H9 (cell line): ENCODE data around the gene YAP1. TPM values are rescaled to one million over a fixed set of nuclear protein-coding genes. Genes with fewer than 3 reads are reported as not detected.

Experiments
- DNase-seq: peaks from one replicate; pipeline ENCODE4 v3.0.0-alpha.2; 2017
- H2AFZ ChIP-seq: one replicate; pipeline ENCODE4 v1.6.1; 2013; ENCODE audit warnings: mild to moderate bottlenecking, low read length, control low read depth, moderate library complexity
- H2AK5ac ChIP-seq: 2 replicates; pipeline ENCODE4 v1.6.1; 2013; ENCODE audit warnings: low read length, control low read depth, mixed read lengths; ENCODE audit not compliant: insufficient read length
- H2BK120ac ChIP-seq: one replicate; pipeline ENCODE4 v1.6.1; 2013; ENCODE audit warnings: low read depth, mild to moderate bottlenecking, low read length, control low read depth, inconsistent platforms; ENCODE audit not compliant: poor library complexity, severe bottlenecking
- H2BK12ac ChIP-seq: 2 replicates; pipeline ENCODE4 v1.6.1; 2013; ENCODE audit warnings: low read length, control low read depth, mixed read lengths, low read depth; ENCODE audit not compliant: insufficient read length
- H2BK15ac ChIP-seq: 2 replicates; pipeline ENCODE4 v1.6.1; 2013; ENCODE audit warnings: low read depth, low read length, control low read depth
- H2BK20ac ChIP-seq: one replicate; pipeline ENCODE4 v1.6.1; 2013; ENCODE audit warnings: low read depth, mild to moderate bottlenecking, low read length, control low read depth, inconsistent platforms; ENCODE audit not compliant: poor library complexity, severe bottlenecking
- H2BK5ac ChIP-seq: 2 replicates; pipeline ENCODE4 v1.6.1; 2013; ENCODE audit warnings: low read length, control low read depth, mixed read lengths; ENCODE audit not compliant: insufficient read length
- H3K14ac ChIP-seq: 2 replicates; pipeline ENCODE4 v1.6.1; 2013; ENCODE audit warnings: low read length, control low read depth; ENCODE audit not compliant: insufficient read depth
- H3K18ac ChIP-seq: 2 replicates; pipeline ENCODE4 v1.6.1; 2013; ENCODE audit warnings: low read depth, mild to moderate bottlenecking, mixed read lengths, low read length, control low read depth; ENCODE audit not compliant: insufficient read length
- H3K23ac ChIP-seq: 2 replicates; pipeline ENCODE4 v1.6.1; 2013; ENCODE audit warnings: low read length, control low read depth, mixed read lengths, low read depth; ENCODE audit not compliant: insufficient read length
- H3K23me2 ChIP-seq: 2 replicates; pipeline ENCODE4 v1.6.1; 2013; ENCODE audit warnings: low read depth, mild to moderate bottlenecking, mixed read lengths, low read length, control low read depth; ENCODE audit not compliant: insufficient read length, poor library complexity, severe bottlenecking
- H3K27ac ChIP-seq: 2 replicates; pipeline ENCODE4 v1.5.1; 2013; ENCODE audit warnings: low read length, control low read depth, mixed read lengths, low read depth; ENCODE audit not compliant: insufficient read length
- H3K27me3 ChIP-seq: 2 replicates; pipeline ENCODE4 v1.6.1; 2013; ENCODE audit warnings: low read length, control low read depth, inconsistent platforms; ENCODE audit not compliant: insufficient read depth
- H3K4ac ChIP-seq: 2 replicates; pipeline ENCODE4 v1.6.1; 2013; ENCODE audit warnings: low read depth, mild to moderate bottlenecking, control low read depth, inconsistent platforms, low read length, moderate library complexity
- H3K4me1 ChIP-seq: 2 replicates; pipeline ENCODE4 v1.6.1; 2013; ENCODE audit warnings: low read length, control low read depth, inconsistent platforms; ENCODE audit not compliant: insufficient read depth
- H3K4me2 ChIP-seq: 2 replicates; pipeline ENCODE4 v1.6.1; 2013; ENCODE audit warnings: low read length, control low read depth, mixed read lengths; ENCODE audit not compliant: insufficient read length, insufficient read depth
- H3K56ac ChIP-seq: 2 replicates; pipeline ENCODE4 v1.6.1; 2013; ENCODE audit warnings: low read depth, mild to moderate bottlenecking, mixed read lengths, low read length, control low read depth; ENCODE audit not compliant: insufficient read length
- H3K79me1 ChIP-seq: 2 replicates; pipeline ENCODE4 v1.6.1; 2013; ENCODE audit warnings: low read depth, mild to moderate bottlenecking, moderate library complexity, low read length, control low read depth, inconsistent platforms; ENCODE audit not compliant: insufficient read depth, poor library complexity, severe bottlenecking
- H3K79me2 ChIP-seq: 2 replicates; pipeline ENCODE4 v1.6.1; 2013; ENCODE audit warnings: low read length, control low read depth, inconsistent platforms; ENCODE audit not compliant: insufficient read depth
- H3K9ac ChIP-seq: 2 replicates; pipeline ENCODE4 v1.6.1; 2013; ENCODE audit warnings: low read length, control low read depth, mixed read lengths; ENCODE audit not compliant: insufficient read length; ENCODE audit errors: extremely low read depth
- H3K9me3 ChIP-seq: one replicate; pipeline ENCODE4 v1.6.1; 2013; ENCODE audit warnings: low read depth, low read length, inconsistent platforms; ENCODE audit not compliant: control insufficient read depth
- H3T11ph ChIP-seq: one replicate; pipeline ENCODE4 v1.6.1; 2013; ENCODE audit warnings: mild to moderate bottlenecking, low read length, control low read depth, inconsistent platforms
- H4K20me1 ChIP-seq: one replicate; pipeline ENCODE4 v1.6.1; 2013; ENCODE audit not compliant: control insufficient read depth, insufficient read length, insufficient read depth
- H4K5ac ChIP-seq: 2 replicates; pipeline ENCODE4 v1.6.1; 2013; ENCODE audit warnings: low read depth, mild to moderate bottlenecking, mixed read lengths, low read length, control low read depth; ENCODE audit not compliant: insufficient read length
- H4K8ac ChIP-seq: replicated peaks from 2 replicates; pipeline ENCODE4 v1.6.1; 2013; ENCODE audit warnings: low read length, control low read depth, mixed read lengths, low read depth; ENCODE audit not compliant: insufficient read length
- H4K91ac ChIP-seq: 2 replicates; pipeline ENCODE4 v1.6.1; 2013; ENCODE audit warnings: low read depth, mild to moderate bottlenecking, moderate library complexity, mixed read lengths, low read length, control low read depth; ENCODE audit not compliant: insufficient read length
- H3K27ac Mint-ChIP-seq, 3 experiments: 2 replicates in 2 of 3; 3 replicates in 1 of 3; pipeline ENCODE4 v1.8.0; 2020 to 2021; ENCODE audit warnings: mixed read lengths in 3 of 3, mild to moderate bottlenecking in 1 of 3, moderate library complexity in 1 of 3
- H3K27me3 Mint-ChIP-seq: 2 replicates; pipeline ENCODE4 v1.8.0; 2021; ENCODE audit warnings: low read depth, mild to moderate bottlenecking, moderate library complexity, mixed read lengths
- H3K36me3 Mint-ChIP-seq, 3 experiments: 2 replicates in 2 of 3; 3 replicates in 1 of 3; pipeline ENCODE4 v1.8.0; 2020 to 2021; ENCODE audit warnings: low read depth in 3 of 3, mixed read lengths in 3 of 3; ENCODE audit not compliant: insufficient read depth in 1 of 3
- H3K4me1 Mint-ChIP-seq, 2 experiments: 2 replicates each; pipeline ENCODE4 v1.8.0; 2020; ENCODE audit warnings: mixed read lengths in 2 of 2
- H3K4me3 Mint-ChIP-seq, 2 experiments: 2 replicates in 1 of 2; 3 replicates in 1 of 2; pipeline ENCODE4 v1.8.0; 2020 to 2021; ENCODE audit warnings: mild to moderate bottlenecking in 2 of 2, mixed read lengths in 2 of 2, moderate library complexity in 1 of 2
- H3K9me3 Mint-ChIP-seq, 2 experiments: 2 replicates in 1 of 2; 3 replicates in 1 of 2; pipeline ENCODE4 v1.8.0; 2020; ENCODE audit warnings: mild to moderate bottlenecking in 2 of 2, mixed read lengths in 2 of 2, moderate library complexity in 1 of 2
- CTCF ChIP-seq: fragments of 200-600 bp; sonication (generic); conservative IDR thresholded peaks from 3 replicates; pipeline ENCODE4 v1.8.0; 2021; ENCODE audit warnings: antibody characterized with exemption, mild to moderate bottlenecking
- WGBS: extraction: QIAGEN DNeasy Blood & Tissue Kit; methylation state at CpG from one replicate; pipeline ENCODE4 v1.1.7; 2013; ENCODE audit warnings: missing lambda C conversion rate, low lambda C conversion rate, mixed read lengths; ENCODE audit not compliant: insufficient read length; ENCODE audit errors: extremely low coverage; 5-methylcytosine and 5-hydroxymethylcytosine counted together
- total RNA-seq: library from RNA; stranded (reverse); gene quantifications from 2 replicates; pipeline ENCODE4 v1.2.1, GENCODE V29; 2021

The YAP1 gene
- total RNA-seq, 1 experiment from 2014 or later = 124 TPM

GRCh38 chr11:102143867-102144266, 33.6 kb downstream of the YAP1 start:
- no peak overlapping the region for H3K4me3 Mint-ChIP-seq
- no peak overlapping the region for H4K5ac ChIP-seq
- H3K9ac ChIP-seq = no peak overlapping the region
- no peak overlapping the region for H2BK5ac ChIP-seq
- H2BK15ac ChIP-seq = no peak overlapping the region
- no peak overlapping the region for H2AFZ ChIP-seq
- no peaks in the 10 kb centered on the region for H3K27me3 ChIP-seq
- DNase-seq = no peak
- TF ChIP-seq CTCF = no peak
- no peak overlapping the region for H3K23ac ChIP-seq
- H3K9me3 Mint-ChIP-seq = no peaks in the 10 kb centered on the region
- H3K4ac ChIP-seq = no peak overlapping the region
- H2AK5ac ChIP-seq = no peak overlapping the region
- H3K4me1 Mint-ChIP-seq = peaks cover 15 to 20% of the 10 kb centered on the region in 2 experiments
- peaks cover 12% of the 10 kb centered on the region; the same call in 1 of the 2 replicates for H3K79me2 ChIP-seq
- H3T11ph ChIP-seq = no peak overlapping the region
- no peak overlapping the region for H2BK12ac ChIP-seq
- H3K18ac ChIP-seq = no peak overlapping the region
- no peak overlapping the region for H4K91ac ChIP-seq
- no peaks in the 10 kb centered on the region for H3K23me2 ChIP-seq
- H2BK120ac ChIP-seq = no peak overlapping the region
- H3K27ac Mint-ChIP-seq = no peak overlapping the region
- H3K36me3 Mint-ChIP-seq = peaks cover 0 to 3% (median 2%) of the 10 kb centered on the region in 3 experiments; a peak in 2 of 7 replicates
- no peak overlapping the region for H3K4me2 ChIP-seq
- H3K14ac ChIP-seq = no peak overlapping the region
- H3K79me1 ChIP-seq = peaks cover 2% of the 10 kb centered on the region
- no peak overlapping the region for H3K27ac ChIP-seq
- no peaks in the 10 kb centered on the region for H4K20me1 ChIP-seq
- WGBS = no CpG with 5 or more reads among the region's 1 CpG
- no peaks in the 10 kb centered on the region for H3K27me3 Mint-ChIP-seq
- H3K9me3 ChIP-seq = no peaks in the 10 kb centered on the region
- H2BK20ac ChIP-seq = no peak overlapping the region
- no peaks in the 10 kb centered on the region; the same call in 1 of the 2 replicates for H3K4me1 ChIP-seq
- no peak overlapping the region for H4K8ac ChIP-seq
- H3K56ac ChIP-seq = no peak overlapping the region
